ENCODE data around the gene C1QTNF1. TPM values are rescaled to one million over a fixed set of nuclear protein-coding genes. Genes with fewer than 3 reads are reported as not detected.
A peak's percentile ranks its signal among the peaks of the same experiment; 100 is the strongest.

The C1QTNF1 gene
- total and polyA plus RNA-seq, 3 donors from 2014 or later, result 9.1 to 22.5 (median 9.8) TPM

- DNase-seq, result no peak
- H3K27me3 ChIP-seq, result no peaks in the 10 kb centered on the region
- H3K27ac ChIP-seq, result no peak overlapping the region
- WGBS, 2 donors, result 53 to 62% methylated on average over 21 to 25 of the region's 31 CpGs
- H3K4me1 ChIP-seq, result peaks cover 8% of the 10 kb centered on the region
- no peaks in the 10 kb centered on the region for H3K36me3 ChIP-seq (ENCODE audit: low read depth, missing control alignments)
- intact Hi-C loops (cut with DNase I; ENCODE audit: low total_unique reads), result loop anchor here (5.0 kb wide), 1 partner anchor 302 kb away; no protein-coding TSS in a partner anchor
- H3K4me3 ChIP-seq, result no peak overlapping the region
- H3K9me3 ChIP-seq, result no peaks in the 10 kb centered on the region
- TF ChIP-seq, protein P1, sequence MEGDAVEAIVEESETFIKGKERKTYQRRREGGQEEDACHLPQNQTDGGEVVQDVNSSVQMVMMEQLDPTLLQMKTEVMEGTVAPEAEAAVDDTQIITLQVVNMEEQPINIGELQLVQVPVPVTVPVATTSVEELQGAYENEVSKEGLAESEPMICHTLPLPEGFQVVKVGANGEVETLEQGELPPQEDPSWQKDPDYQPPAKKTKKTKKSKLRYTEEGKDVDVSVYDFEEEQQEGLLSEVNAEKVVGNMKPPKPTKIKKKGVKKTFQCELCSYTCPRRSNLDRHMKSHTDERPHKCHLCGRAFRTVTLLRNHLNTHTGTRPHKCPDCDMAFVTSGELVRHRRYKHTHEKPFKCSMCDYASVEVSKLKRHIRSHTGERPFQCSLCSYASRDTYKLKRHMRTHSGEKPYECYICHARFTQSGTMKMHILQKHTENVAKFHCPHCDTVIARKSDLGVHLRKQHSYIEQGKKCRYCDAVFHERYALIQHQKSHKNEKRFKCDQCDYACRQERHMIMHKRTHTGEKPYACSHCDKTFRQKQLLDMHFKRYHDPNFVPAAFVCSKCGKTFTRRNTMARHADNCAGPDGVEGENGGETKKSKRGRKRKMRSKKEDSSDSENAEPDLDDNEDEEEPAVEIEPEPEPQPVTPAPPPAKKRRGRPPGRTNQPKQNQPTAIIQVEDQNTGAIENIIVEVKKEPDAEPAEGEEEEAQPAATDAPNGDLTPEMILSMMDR (IDR thresholded peaks at IDR 0.05), result no peak
- TF ChIP-seq POLR2A (IDR thresholded peaks at IDR 0.05), result no peak
Measured at GRCh38 chr17:79089720-79090442, 65.9 kb downstream of the C1QTNF1 start.

GRCh38 chr17:79090443-79091225 lies 66.7 kb downstream of the C1QTNF1 start:
- peaks cover 8% of the 10 kb centered on the region for H3K4me1 ChIP-seq
- H3K27ac ChIP-seq, result no peak overlapping the region
- TF ChIP-seq, protein P1 (IDR thresholded peaks at IDR 0.05), result peak in 2 of 3 experiments; percentile 19 to 31
- TF ChIP-seq POLR2A (IDR thresholded peaks at IDR 0.05), result no peak
- no peak overlapping the region for H3K4me3 ChIP-seq
- intact Hi-C loops (cut with DNase I; ENCODE audit: low total_unique reads), result no loop called here
- 43 to 48% methylated on average over 28 to 32 of the region's 32 CpGs for WGBS, 2 donors
- H3K27me3 ChIP-seq, result no peaks in the 10 kb centered on the region
- no peaks in the 10 kb centered on the region for H3K36me3 ChIP-seq (ENCODE audit: low read depth, missing control alignments)
- H3K9me3 ChIP-seq, result no peaks in the 10 kb centered on the region
- DNase-seq, result peak; percentile 48

DNA sequence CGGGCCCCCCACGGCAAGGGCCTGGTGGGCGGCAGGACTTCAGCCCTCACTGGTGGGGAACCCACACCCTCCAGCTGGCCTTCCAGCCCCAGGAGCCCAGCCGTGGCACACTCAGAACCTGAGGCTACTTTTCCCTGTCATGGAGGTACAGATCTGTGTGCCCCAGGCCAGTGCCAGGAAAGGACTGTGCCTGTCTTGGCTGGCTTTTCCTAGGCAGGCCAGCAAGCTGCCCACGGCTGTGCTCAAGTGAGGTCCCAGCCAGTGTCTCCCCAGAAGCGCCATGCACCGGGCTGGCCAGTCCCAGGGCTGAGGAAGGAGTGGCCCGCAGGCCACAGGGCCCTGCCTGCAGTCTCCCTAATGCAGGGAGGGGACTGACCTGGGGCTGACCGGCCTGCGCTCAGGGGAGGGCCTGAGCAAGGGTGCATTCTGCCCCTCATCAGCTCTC lies 67.3 kb downstream of the C1QTNF1 start:
- WGBS, 2 donors, result 87 to 100% methylated on average over 3 to 9 of the region's 10 CpGs
- Histone ChIP-seq H3K4me3 (no peak overlapping the region), H3K4me1 (peaks cover 8% of the 10 kb centered on the region), H3K27me3 (no peaks in the 10 kb centered on the region), H3K9me3 (no peaks in the 10 kb centered on the region), H3K36me3 (ENCODE audit: low read depth, missing control alignments) (no peaks in the 10 kb centered on the region), H3K27ac (no peak overlapping the region)
- no peak for DNase-seq
- TF ChIP-seq POLR2A (IDR thresholded peaks at IDR 0.05), result no peak
- TF ChIP-seq, protein P1 (IDR thresholded peaks at IDR 0.05), result no peak
- intact Hi-C loops (cut with DNase I; ENCODE audit: low total_unique reads), result no loop called here

DNA sequence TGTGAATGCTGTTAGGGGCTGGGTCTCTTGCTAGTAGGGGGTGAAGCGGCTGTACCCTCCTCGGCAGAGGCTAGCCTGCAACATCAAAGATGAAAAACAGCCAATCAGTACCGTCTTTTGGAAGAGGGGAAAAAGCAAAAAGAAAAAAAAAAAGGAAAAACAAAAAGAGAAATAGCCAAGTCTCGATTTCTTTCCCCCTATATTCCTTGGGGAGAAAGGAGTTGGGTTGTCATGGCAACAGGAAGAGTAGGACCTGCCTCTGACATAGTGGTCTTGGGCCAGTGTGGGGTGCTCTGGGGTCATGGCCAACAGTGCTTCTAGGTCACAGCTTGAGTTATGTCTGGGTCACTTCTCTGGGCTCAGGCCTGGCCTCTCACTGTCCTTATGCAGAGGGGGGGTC lies 68.6 kb downstream of the C1QTNF1 start:
- TF ChIP-seq POLR2A (IDR thresholded peaks at IDR 0.05), result no peak
- TF ChIP-seq, protein P1 (IDR thresholded peaks at IDR 0.05), result no peak

More for the DNA sequence above, 68.6 kb downstream of the C1QTNF1 start:
- intact Hi-C loops (cut with DNase I; ENCODE audit: low total_unique reads), result no loop called here
- Histone ChIP-seq H3K36me3 (ENCODE audit: low read depth, missing control alignments) (no peaks in the 10 kb centered on the region), H3K9me3 (no peaks in the 10 kb centered on the region), H3K4me1 (peaks cover 8% of the 10 kb centered on the region), H3K4me3 (no peak overlapping the region), H3K27me3 (no peaks in the 10 kb centered on the region), H3K27ac (no peak overlapping the region)
- DNase-seq, result no peak
- 71 to 77% methylated on average over 4 of the region's 4 CpGs for WGBS, 2 donors

Data from testis (tissue), 3 donors.